HG03139 (cell line): Measurements from ENCODE around the gene OTOG.

ENCODE experiments used
- ATAC-seq: cut with Tn5 transposase; IDR thresholded peaks from one replicate; pipeline ENCODE4 v1.9.1; 2021; ENCODE audit not compliant: unreplicated experiment

OTOG gene, protein sequence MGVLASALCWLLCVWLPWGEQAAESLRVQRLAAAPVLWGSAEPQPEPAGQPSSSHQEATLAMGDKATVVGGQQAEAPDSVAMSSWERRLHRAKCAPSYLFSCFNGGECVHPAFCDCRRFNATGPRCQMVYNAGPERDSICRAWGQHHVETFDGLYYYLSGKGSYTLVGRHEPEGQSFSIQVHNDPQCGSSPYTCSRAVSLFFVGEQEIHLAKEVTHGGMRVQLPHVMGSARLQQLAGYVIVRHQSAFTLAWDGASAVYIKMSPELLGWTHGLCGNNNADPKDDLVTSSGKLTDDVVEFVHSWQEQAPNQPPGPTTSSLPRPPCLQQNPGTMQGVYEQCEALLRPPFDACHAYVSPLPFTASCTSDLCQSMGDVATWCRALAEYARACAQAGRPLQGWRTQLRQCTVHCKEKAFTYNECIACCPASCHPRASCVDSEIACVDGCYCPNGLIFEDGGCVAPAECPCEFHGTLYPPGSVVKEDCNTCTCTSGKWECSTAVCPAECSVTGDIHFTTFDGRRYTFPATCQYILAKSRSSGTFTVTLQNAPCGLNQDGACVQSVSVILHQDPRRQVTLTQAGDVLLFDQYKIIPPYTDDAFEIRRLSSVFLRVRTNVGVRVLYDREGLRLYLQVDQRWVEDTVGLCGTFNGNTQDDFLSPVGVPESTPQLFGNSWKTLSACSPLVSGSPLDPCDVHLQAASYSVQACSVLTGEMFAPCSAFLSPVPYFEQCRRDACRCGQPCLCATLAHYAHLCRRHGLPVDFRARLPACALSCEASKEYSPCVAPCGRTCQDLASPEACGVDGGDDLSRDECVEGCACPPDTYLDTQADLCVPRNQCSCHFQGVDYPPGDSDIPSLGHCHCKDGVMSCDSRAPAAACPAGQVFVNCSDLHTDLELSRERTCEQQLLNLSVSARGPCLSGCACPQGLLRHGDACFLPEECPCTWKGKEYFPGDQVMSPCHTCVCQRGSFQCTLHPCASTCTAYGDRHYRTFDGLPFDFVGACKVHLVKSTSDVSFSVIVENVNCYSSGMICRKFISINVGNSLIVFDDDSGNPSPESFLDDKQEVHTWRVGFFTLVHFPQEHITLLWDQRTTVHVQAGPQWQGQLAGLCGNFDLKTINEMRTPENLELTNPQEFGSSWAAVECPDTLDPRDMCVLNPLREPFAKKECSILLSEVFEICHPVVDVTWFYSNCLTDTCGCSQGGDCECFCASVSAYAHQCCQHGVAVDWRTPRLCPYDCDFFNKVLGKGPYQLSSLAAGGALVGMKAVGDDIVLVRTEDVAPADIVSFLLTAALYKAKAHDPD (N-terminal part only)

GRCh38 chr11:17547051-17547577, at the start of gene OTOG:
TSS of gene OTOG (plus strand) at chr11:17547259. CDS start at chr11:17547373, 114 bp downstream.
- ATAC-seq: no peak

DNA sequence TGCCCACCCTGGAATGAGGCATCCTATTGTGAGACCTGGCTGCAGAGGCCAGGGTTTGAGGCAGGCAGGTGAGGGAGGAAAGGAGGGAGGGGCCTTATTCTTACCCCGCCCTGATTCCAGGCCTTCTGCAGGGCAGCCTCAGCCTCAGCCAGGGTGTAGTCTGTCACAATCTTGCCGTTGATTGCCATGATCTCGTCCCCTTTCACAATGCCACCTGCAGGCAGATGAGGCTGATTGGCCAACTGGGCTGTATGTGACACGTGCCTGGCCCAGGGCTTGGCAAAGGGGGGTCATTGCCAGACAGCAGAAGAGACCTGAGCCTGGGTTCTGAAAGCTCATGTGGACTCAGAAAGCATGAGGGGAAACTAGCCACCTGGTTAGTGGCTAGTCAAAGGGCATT, 49.0 kb upstream of the OTOG start:
- ATAC-seq: no peak

DNA sequence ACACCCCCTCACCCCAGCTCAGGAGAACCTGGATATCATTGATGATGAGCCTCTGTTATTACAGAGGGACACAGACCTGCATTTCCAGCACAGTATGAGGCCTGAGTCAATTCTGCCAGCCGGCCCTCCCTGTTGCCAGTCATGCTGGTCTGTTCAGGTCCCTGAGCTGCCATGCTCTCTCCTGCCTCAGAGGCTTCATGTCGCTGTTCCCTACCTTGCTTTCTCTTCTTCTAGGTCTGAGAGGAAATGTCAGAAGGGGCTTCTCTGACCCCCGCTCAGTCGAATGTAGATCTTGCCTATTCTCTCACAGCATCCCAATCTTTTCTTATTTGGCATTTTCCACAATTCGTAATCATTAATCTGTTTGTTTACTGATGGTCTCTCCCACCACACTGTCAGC, 48.6 kb upstream of the OTOG start:
- ATAC-seq: no peak

DNA sequence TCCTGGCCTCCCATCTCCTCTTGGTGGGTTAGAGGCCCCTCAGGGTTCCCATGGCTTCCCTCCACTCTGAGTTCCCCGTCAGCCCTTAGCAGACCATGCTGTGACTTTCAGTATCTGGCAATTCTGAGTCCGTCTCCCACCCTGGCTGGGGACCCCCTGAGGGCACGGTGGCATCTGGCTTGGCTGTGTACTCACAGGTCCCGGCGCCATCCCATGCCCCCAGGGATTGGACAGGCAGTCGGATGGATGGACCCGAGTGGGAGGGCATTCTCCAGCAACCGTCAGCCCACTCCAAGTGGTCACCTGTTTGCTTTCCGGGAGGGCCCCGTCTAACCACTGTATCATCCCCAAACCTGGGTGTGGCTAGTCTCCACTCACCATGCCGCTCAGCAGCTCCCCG, 46.4 kb upstream of the OTOG start:
- ATAC-seq: no peak

DNA sequence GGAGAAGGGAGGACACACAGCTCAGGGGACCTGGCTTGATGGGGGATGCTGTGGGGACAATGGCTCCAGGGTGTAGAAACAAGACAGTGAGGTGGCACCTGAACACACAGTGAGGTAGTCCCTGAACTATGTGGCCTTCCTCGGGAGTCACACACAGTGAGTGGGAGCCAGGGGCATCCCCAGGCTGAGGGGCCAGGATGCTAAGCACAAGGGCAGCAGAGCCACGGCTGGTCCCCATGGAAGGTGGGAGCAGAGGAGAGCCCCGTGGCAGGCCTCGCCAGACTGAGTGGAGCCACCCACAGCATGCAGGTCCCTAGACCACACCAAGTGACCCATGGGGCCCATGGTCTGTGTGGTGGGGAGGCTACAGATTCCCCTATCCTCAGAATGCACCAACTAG, 44.4 kb upstream of the OTOG start:
- no peak for ATAC-seq

DNA sequence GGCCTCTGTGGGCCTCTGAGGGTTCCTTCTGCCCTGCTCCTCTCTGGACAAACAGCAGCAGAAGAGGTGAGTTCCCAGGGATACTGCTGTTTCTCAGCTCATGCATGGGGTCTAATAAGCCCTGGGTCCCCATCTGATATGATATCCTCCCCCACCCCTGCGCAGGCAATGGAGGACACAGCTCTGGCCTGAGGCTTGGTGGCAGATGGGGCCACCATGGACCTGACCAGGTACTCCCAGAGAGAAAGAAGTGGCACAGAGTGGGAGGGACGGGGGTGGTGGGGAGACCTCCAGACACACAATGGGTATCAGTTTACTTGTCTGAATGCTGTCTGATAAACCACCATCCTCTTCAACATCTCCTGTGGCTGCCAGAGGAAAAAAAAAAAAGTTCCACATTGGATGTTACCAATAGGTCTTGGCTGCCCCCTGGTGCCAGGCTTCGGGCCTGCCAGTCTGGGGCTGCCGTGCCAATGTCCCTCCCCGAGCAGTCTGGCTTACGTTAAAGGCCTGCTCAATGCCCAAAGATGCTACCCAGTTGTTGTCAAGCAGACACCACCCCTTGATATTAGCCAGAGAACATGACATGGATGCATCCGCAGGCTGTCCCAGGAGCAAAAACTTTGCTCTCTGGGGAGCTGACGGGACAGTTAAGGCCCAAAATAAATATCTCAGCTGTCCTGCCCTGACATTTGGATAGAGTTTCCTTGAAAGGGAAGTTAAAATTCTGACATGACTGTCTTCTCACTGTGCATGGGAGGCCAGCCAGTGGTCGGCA, 42.5 kb upstream of the OTOG start:
- ATAC-seq: peak; percentile 58

- ATAC-seq: no peak
Observed at GRCh38 chr11:17505146-17505545, 41.9 kb upstream of the OTOG start.

DNA sequence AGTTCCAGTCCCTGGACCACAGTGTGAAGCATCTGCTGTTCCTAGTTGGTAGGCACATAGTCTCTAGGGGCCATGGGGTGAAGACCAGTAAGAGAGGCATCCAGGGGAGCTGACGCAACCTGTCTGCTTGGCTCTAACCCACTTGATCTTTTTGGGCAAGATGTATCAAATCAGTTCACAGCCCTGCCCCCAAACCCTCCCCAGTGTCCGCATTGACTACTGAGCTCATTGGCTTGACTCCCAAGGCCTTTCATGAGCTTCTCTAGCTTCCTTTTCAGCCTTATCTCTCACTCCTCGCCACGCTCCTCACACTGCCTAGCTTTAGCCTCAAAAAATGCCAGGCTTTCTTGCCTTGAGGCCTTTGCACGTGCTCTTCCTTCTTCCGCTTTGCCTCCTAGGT, 40.7 kb upstream of the OTOG start:
- no peak for ATAC-seq

GRCh38 chr11:17506942-17507341, 40.1 kb upstream of the OTOG start:
- ATAC-seq: no peak

DNA sequence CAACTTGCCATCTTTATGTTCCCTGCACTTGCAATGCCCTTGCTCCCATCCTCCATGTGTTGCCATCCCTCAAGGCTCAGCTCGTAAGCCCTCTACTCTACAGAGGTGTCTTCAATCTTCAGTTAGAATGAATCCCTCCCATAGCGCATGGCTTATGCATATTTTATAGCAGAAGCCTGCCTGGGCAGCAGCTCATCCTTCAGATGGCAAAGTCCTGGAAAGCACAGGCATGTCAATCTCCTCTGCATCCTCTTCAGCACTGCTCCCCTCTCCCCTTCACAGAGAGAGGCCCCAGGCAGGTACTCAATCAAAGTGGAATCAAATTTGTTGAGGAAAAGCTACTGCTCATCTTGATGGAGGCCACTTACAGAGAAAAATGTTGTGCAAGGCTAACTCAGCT, 39.3 kb upstream of the OTOG start:
- ATAC-seq: no peak

DNA sequence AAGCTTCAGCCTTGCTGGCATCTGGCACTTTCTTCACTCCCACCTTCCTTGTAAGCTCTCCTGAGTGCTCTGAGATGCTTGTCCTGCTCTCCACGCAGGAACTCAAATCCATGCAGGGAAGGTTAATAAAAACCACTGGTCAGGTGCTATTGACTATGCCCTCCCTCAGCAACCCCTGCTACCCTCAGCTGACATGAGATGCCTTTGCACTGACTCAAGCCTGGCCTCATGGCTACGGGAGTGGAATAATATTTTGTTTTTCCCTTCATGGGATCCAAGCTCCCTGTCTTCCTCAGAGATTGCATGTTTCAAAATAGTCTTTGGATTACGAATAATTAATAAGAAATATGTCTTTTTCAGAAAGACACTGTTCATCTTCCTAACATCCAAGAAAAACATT, 38.8 kb upstream of the OTOG start:
- ATAC-seq: no peak

GRCh38 chr11:17508791-17509190, 38.3 kb upstream of the OTOG start:
- no peak for ATAC-seq

- no peak for ATAC-seq
Observed at GRCh38 chr11:17510507-17511206, 36.4 kb upstream of the OTOG start.

DNA sequence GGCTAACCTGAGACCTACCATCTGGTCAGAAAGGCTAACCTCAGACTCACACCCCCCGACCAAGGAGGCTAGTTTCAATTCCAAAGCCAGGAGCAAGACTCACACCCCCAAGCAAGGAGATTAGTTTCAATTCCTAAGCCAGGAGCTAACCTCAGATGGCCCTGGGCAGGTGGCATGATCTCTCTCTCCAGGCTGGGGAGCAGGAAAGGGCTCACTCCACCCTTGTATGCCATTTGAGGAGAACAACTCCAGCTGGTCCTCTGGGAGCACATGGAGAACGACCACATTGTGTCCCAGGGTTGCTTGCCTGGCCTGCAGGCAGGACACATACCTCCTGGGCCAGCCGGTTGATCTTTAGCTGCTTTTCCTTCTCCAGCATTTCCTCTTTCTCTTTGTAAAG, 35.5 kb upstream of the OTOG start:
- ATAC-seq: no peak

- no peak for ATAC-seq
Observed at GRCh38 chr11:17512101-17512500, 35.0 kb upstream of the OTOG start.

- ATAC-seq: no peak
Observed at GRCh38 chr11:17513853-17514252, 33.2 kb upstream of the OTOG start.

GRCh38 chr11:17514476-17514875, 32.6 kb upstream of the OTOG start:
- ATAC-seq: no peak

GRCh38 chr11:17515443-17516176, 31.4 kb upstream of the OTOG start:
- ATAC-seq: no peak

GRCh38 chr11:17516551-17517150, 30.4 kb upstream of the OTOG start:
- ATAC-seq: no peak
